ENCODE results near the gene SMAP2.
"Not testable (repeated sequence)": the region's sequence is repeated elsewhere in the genome, so short reads cannot be mapped to it uniquely, and the experiment has no call there.

Gene SMAP2

DNA sequence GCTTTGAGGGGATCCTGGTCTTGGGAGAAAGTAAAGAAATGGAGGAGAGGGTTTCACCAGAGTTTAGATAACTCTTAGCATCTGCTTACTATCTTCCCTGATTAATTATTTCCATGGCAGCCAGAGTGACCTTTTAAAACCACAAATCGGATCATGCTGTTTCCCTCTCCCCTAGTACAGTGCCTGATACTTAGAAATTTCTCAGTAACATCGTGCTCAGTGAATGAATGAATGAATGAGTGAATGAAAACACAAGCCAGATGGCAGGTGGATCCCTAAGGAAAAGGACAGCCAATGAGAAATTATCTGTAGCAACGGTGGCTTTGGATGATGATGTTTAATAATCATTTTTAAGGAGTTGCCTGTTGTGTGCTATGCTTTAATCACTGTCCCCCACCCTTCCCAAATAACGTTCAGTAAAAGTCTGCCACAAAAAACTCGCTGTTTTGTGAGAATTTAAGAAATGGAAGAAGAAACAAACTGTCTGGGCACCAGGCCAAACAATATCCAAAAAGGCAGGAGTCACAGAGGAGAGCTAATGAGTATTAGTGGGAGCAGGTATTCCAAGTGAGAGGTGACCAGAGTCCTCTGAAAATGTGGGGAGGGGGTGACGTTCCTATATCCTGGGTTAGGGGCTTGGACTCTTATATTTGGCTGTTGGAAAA lies 737 bp upstream of the SMAP2 start:
- DNase-seq, result no peak

DNA sequence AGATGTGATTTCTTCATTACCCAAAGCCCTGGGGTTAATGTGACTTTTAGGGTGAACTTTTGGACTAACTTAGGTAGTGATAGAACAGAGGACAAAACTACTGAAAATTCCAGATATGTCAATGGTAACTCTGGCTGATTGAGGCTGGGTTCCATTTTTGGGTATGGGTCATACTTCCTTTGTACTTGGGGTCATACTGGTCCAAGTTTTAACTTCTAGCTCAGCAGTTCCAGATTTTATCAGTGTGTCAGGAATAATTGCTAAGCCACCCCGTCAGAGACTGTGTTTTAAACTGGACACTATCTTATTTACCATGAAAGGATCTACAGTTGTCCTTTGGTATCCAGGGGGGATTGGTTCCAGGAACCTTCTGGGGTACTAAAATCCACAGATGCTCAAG lies 4.0 kb downstream of the SMAP2 start:
- DNase-seq, result no peak

DNA sequence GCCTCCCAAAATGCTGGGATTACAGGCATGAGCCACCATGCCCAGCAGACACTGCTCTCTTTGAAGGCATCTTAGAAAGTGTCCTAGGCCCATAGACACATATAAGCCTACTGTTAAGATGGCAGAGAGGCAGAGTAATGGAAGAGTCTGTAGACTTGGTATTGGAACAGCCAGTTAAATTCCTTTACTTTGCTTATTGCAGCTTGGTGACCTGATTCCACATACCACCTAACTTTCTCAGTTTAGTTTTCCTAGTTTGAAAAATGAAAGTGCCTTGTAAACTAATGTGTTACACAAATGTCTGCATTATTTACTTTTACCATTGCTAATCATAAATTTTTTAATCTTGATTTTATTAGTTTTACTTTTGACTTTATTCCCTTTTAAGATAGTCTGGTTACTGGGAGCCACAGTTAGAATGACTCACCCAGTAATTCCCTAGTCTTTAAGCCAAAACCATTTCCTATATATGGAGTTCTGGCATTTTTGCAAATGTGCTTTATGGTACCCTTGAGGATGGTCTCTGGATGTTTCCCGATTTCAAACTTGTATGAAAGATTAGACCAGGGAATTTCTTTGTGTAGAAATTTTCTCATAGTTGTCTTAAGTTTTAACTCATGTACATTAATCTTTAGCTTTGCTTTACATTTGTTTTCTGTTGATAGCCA lies 6.4 kb downstream of the SMAP2 start:
- no peak for DNase-seq

DNA sequence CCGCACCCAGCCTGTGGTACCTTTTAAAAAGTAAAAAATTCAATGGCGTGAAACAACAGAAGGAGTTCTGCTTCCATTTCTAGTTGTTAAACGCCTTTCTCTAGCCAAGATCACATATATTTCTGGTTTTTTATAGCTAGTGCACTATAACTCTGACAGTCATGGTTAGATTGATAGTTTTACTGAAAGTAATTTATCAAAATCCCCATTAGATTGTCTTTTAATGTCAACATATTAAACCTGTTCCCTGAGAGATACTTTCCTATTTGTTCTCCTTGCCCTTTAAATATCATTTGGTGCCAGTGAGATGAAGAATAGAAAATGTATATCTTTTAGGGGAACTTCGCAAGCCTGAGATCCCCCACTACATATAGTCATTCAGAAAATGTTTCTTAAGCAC lies 7.3 kb downstream of the SMAP2 start:
- DNase-seq, result no peak

DNA sequence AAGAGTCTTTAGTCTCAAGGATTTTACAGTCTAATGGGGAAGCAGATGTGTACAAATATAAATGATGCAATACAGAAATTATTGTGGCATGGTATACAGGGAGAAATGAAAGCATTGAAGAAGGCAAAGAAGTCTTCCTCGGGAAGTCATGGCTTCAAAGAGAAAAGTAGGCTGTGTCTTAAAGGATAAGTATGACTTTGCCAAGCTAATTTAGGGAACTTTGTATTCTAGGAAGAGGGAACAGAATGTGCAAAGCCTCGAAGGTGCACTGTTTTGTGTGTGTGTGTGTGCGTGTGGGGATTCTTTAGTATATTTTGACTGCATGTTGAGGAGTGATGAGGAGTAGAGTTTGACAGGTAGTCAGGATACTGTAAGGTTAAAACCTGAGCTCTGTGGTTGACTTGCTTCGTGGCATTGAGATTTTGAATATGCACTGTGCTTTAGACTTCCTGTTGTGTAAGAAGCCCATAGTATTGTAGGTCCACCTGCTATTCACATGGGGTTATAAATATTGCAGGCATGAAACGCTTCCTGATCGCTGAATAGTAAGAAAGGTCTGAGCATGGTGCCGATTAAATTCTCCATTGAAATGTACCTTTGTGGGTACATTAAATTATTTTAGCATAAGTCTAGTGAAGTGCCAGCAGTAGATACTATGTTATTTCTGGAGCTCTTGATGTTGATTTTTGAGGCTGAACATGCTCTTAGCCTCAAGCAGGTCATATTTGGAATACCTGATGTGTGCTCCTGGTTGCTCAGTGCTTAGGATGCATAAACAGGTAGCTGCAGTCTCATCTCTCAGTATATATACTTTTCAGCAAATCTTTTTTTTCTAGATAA lies 8.0 kb downstream of the SMAP2 start:
- no peak for DNase-seq

DNA sequence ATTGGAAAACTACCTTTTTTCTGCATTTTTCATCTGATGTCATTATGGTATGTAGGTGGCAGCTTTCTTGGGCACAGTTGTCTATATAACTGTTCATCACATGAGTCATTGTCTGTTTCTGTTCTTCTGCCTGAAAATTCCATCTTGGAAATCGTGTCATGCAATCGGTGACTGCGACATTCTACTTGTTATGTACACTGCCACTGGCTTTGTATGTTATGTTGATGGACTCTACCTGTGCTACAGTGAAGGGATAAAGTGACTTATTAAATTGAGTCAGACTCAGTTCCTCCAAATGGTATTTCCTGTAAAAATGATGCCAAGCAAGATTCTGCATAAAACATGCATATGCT lies 8.6 kb downstream of the SMAP2 start:
- DNase-seq, result no peak

DNA sequence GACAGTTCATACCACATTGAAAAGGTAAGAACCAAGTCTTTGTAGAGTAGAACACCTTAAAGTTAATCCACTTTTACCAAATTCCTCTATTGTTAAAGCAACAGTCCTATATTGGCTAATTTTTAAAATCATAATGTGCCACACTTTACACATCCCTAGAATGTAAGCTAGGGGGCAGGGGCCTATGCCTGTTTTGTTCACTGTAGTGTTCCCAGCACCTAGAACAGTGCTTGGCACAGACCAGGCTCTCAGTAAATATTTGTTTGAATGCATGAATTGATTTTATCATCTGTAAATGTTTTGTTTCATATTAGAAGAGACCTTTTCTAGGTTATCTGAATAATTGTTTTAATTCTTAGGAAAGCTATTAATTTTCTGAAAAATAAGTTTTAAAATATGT lies 9.1 kb downstream of the SMAP2 start:
- no peak for DNase-seq

DNA sequence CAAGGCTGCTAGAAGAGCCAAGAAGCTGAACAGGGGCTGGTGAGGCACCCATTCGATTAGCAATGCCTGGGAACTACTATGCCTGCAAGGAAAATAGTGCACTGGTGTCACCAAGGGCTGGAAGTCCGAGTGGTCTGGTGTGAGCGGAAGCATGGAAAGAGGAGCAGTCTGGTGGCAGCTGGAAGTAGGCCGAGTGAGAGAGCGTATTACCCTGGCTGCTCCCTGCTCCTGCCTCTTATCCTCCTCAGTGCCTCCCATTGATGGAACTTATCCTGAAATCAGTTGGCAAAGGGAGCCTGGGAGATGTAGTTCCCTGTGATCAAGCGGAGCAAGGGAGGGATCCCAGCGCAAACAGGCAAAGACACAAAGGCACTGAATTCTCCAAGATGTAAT lies 9.6 kb downstream of the SMAP2 start:
- no peak for DNase-seq

DNA sequence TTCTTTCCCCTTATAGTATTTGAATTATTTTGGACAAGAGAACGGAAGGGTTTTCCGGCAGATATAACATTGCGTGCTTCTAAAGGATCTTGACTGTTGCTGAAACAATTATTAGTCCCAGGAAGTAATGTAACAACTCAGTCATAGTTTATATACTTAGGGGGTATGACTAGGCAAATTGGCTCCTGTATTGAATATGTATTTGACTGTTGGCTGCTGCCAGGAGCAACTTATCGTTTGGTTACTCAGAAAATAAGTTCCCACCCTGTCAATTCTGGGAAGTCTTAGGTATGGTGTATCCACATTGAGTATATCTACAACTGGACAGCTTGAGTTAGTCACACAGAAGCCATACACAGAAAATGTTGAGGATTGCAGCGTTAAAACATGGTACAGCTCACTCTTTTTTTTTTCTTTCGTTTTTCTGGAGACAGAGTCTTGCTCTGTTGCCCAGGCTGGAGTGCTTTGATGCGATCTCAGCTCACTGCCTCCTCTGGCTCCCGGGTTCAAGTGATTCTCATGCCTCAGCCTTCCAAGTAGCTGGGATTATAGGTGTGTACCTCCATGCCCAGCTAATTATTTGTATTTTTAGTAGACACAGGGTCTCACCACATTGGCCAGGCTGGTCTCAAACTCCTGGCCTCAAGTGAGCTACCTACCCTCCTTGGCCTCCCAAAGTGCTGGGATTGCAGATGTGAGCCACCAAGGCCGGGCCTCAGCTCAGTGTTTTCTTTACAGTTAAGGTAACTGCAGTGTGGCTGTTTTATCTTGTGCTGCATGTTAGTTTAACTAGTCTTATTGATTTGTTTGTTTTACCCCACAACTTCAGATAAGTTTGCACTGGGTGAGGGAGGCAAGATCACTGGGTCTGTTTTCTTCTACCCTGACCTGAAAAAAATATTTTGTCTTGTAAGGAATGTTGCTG lies 10.2 kb downstream of the SMAP2 start:
- no peak for DNase-seq

DNA sequence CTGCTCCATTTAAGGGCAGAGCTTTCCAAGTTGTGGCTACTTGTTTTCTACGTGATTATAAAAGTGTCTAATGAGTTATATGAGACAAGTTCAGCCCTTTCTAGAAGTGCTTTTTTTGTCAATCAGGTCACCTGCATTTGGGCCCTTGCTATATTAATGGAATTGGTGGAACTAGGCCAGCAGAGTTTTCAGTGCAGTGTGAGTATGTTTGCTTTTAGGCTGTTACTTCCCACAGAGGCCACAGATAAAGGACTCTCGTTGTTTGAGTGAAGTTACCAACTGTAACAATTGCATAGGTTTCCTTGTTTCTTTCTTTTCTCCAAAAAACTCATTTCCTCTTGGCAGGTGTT lies 10.9 kb downstream of the SMAP2 start:
- DNase-seq, result no peak

DNA sequence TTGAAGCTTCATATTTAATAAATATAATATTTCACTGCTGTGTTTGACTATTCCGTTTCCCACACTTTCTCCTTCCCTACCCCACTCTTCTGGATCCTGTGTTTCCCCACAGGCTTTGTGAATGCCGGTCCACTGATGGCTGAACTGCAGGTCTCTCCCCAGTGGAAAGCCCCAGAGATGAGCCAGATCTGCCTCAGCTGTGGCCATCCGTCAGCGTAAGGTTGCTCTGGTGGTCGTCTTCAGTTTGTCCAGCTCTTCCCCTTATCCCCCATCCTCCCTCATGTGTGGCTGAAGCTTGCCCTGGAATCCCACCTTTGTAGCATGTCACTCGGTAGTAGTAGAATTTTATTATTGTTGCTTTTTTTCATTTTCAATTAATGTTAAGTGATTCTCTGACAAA lies 11.4 kb downstream of the SMAP2 start:
- DNase-seq, result no peak

DNA sequence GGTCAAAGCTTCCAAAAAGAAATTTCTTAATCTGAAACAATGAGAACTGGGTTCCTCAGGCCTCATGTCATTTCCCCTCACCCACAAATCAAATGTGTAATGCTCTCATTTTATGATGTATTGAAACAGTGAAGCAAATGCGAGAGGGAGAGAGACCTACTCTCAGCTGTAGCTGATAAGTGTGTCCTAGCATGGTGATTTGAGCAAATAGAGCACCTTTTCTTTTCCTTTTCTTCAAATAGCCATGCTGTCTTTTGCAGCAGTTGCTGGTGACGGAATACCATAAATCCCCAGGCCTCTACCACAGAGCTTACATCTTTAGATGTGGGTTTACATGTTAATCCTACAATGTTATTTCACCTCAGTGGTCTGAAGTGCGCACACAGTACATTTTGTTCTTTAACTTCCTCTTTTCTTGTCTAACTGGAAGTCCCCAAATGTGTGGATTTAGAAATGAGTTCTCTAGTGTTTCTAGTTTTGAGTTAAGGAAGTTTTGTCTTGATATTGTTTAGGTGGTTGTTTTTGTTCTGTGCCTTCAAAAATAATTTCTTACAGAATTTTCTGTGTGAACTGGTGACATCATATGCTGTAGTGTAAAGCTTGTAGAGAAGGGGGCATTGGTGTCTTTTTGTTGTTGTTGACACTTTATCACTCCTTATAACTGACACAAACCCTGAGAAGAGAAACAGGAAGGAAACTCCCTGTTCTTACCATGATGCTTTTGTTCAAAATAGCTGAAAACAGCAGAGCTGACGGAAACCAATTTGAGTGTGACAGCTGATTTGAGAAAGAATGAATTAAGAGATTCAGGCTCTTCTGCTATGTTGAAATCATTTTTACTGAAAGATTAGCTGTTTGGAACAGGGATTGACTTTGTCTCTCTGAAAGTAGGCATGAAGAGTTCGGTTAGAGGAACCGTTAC lies 12.2 kb downstream of the SMAP2 start:
- DNase-seq, result peak; percentile 51

DNA sequence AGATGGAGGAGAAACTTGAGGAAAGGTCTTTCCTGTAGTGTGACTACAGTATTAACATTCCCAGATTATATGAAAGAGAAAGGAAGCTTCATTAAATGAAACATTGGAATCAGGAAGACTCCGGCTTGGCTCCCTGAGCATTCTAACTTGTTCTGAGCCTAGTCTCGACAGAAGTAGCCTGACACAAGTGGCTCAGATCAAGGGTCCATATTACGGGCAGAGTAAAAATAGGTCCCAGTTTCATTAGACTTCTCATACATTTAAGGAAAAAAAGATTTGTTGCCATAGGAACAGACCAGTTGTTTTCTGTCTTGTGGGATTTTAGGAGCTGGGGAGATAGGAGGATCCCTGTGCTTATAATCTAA lies 12.8 kb downstream of the SMAP2 start:
- no peak for DNase-seq

DNA sequence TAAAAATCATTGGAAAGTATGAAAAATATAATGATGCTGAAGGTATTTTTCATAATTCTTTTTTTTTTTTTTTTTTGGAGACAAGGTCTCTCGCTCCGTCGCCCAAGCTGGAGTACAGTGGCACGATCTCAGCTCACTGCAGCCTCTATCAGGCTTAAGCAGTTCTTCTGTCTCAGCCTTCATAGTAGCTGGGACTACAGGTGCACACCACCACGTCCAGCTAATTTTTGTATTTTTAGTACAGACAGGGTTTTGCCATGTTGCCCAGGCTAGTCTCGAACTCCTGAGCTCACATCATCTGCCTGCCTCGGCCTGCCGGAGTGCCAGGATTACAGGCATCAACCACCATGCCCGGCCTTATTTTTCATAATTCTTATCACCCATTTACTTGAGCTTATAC lies 13.3 kb downstream of the SMAP2 start:
- DNase-seq, result no peak

DNA sequence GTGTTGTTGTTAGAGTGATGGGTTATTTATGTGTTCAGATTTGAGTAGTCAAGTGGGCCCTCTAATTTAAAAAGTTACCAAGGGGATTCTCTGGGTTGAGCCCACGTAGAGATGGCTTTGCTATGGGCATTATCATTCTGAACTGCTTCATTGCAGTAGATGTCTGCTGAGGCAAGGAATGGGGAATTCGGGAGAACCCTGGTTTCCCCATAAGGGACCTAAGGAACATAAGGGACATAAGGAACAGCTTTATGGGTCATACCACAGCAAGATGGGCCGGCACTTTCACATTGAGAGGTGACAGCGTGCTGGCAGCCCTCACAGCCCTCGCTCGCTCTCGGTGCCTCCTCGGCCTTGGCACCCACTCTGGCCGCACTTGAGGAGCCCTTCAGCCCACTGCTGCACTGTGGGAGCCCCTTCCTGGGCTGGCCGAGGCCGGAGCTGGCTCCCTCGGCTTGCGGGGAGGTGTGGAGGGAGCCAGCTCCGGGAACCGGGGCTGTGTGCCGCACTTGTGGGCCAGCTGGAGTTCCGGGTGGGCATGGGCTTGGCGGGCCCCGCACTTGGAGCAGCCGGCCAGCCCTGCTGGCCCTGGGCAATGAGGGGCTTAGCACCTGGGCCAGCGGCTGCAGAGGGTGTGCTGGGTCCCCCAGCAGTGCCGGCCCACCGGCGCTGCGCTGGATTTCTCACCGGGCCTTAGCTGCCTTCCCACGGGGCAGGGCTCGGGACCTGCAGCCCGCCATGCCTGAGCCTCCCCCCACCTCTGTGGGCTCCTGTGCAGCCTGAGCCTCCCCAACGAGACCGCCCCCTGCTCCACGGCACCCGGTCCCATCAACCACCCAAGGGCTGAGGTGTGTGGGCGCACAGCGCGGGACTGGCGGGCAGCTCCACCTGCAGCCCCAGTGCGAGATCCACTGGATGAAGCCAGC lies 14.1 kb downstream of the SMAP2 start:
- not testable (repeated sequence) for DNase-seq

DNA sequence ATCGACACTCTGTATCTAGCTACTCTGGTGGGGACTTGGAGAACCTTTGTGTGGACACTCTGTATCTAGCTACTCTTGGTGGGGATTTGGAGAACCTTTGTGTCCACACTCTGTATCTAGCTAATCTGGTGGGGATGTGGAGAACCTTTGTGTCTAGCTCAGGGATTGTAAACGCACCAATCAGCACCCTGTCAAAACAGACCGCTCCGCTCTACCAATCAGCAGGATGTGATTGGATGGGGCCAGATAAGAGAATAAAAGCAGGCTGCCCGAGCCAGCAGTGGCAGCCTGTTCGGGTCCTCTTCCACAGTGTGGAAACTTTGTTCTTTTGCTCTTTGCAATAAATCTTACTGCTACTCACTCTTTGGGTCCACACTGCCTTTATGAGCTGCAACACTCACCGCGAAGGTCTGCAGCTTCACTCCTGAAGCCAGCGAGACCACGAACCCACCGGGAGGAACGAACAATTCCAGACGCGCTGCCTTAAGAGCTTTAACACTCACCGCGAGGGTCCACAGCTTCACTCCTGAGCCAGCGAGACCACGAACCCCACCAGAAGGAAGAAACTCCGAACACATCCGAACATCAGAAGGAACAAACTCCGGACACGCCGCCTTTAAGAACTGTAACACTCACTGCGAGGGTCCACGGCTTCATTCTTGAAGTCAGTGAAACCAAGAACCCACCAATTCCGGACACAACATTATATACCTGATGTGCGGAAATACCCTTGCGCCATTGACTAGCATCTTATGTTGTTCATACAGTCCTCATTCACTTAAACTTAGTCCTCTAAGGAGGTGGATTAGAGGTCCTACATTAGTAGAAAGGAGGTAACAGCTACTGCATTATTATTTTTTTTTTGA lies 15.2 kb downstream of the SMAP2 start:
- DNase-seq, result peak; percentile 19

DNA sequence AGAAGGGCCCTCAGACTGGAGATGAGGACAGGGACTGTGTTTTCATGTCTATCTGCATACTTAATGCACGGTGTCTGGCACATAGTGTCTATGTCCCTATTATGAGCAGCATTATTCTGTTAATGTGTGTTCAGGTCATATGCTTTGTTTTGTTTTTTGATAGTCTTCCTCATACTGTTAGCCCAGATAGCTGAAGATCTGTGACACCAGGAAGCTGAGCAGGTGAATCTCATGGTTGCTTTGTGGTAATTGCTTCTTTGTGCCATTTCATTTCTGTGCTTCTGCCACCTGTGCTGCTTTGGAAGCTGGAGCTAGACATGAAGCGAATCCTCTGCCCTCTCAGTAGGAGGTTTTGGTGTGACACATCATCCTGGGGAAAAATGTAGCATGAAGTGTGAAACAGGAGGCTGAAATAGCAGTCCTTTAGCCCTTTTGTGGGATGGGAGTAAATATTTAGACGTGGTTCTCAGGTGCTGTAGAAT lies 15.8 kb downstream of the SMAP2 start:
- DNase-seq, result no peak

DNA sequence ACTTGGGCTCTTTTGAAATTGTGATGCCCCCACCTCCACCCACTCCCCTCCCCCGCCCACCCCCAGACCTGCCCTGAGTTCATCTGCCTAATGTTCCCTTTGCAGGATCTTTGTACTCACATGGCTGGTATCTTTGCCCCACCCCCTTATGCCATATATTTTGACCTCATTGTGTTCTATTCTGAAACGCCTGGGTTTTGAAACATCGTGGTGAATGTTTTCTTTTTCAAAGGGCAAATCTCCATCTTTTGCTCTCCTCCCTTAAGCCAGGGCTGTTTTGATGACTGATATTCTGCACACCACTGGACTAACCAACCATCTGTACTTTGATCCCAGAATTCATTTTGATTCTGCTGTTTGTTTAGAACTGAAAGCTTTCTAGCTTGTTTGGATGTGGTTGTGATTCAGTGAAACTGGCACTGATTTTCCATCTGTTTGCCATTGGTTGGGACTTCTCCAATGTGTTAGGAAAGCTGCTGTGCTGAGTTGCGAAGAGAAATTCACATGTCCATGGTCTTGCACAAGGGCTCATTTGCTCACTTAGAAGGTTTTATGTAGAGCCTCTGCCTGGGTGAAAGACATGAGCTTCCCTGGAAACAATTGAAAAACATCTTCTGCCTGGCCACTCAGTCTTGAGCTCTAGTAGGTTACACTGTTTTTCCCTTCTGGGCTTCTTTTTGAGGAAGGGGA lies 16.5 kb downstream of the SMAP2 start:
- no peak for DNase-seq

DNA sequence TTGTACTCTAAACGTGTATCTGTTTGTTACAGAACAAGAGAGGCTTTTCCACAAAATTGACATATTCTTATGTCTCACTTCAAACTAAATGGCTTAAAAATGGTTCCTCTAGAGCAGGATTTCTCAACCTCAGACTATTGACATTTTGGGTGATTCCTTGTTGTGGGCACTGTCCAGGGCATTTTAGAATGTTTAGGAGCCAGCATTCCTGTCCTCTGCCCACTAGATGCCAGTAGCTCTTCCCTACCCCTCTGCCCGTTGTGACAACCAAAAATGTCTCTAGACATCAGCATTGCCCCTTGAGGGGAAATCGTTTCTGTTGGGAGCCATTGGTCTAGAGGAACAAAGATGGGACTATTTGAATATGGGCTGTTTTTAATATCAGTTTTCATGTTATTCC lies 17.3 kb downstream of the SMAP2 start:
- DNase-seq, result no peak
